GM18519 (cell line): ENCODE data around the gene FBXW2.
A peak's percentile ranks its signal among the peaks of the same experiment; 100 is the strongest.

Source experiments
- ATAC-seq: cut with Tn5 transposase; IDR thresholded peaks from one replicate; pipeline ENCODE4 v1.9.1; 2021; ENCODE audit warnings: mild to moderate bottlenecking, moderate library complexity; ENCODE audit not compliant: unreplicated experiment, low FRiP score

The FBXW2 gene

DNA sequence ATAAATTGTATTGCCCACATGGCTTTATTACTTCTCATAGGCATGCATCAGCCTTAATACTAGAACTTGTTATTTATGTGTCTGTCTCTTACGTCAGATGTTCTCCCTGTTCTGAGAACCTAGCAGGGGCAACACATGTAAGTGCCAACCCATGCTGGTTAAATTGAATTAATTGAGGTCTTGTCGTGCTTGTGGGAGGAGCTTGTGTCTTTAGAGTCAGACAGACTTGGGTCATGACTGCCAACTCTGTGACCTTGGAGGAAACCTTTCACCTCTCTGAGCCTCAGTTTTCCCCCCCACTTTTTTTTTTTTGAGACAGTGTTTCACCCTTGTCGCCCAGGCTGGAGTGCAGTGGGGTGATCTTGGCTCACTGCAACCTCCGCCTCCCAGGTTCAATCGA, 76.7 kb downstream of the FBXW2 start:
- ATAC-seq, result no peak

- ATAC-seq, result no peak
These were observed 77.8 kb downstream of the FBXW2 start for GRCh38 chr9:120715389-120715924.

DNA sequence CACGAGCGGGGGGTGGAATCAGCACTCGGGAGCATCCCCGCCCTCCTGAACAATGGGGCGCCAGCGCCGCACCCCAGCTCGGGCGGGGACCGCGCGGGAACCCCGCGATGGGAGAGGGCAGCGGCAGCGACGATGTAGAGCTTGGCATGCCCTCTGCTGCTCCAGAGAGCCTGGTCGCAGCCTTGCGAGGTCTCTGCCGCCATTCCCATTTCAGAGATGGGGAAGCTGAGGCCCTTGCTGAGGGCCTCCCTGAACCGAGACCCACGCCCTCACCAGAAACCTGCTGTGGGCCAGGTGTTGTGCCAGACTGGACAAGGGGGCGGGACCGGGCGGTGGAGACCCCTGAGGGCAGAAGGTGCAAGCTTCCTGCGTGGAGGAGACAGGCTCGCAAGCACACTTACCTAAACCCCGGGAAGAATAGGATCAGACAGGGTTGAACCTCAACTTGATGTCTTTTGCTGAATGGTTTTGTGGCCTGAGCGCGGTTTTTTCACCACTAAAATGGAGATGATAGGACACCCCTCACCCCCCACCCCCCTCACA, 78.3 kb downstream of the FBXW2 start:
- peak; percentile 23 for ATAC-seq

DNA sequence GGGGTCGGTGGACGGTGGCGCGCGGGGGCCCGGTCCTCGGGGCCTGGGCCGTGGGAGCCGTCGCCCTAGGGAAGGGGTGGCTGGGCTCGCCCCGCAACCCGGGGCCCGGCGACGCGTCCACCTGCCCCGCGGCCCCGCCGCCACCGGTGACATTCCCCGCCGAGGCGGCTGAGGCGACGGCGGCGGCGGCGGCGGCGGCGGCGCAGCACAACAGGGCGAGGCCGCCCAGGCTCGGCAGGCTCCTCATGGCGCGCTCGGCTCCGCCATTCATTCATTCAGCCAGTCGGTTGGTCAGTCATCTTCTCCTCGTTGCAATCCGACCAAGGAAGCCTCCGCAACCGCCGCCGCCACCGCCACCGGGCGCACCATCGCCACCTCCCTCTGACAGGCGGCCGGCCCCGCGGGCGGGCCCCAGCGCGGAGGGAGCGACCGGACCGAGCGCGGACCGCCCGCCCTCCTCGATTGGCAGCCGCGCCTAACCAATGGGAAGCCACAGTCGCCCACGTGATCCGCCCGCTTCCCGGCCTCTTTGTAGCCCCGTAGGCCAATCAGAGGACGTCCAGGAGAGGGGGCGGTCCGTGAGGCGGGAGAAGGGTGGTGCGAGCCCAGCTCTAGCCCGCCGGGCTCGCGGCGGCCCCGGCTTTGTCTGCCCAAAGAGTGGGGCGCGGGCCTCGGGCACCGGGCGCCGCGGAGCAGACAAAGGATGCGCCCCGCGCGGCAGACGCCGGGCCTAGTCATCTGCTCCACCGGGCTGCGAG, 78.9 kb downstream of the FBXW2 start, which contains the start of gene MEGF9:
MEGF9 (minus strand) TSS at position 383 of the 758 bp plus-strand sequence; CDS start at position 271, 112 bp downstream.
- peak; percentile 80 for ATAC-seq

DNA sequence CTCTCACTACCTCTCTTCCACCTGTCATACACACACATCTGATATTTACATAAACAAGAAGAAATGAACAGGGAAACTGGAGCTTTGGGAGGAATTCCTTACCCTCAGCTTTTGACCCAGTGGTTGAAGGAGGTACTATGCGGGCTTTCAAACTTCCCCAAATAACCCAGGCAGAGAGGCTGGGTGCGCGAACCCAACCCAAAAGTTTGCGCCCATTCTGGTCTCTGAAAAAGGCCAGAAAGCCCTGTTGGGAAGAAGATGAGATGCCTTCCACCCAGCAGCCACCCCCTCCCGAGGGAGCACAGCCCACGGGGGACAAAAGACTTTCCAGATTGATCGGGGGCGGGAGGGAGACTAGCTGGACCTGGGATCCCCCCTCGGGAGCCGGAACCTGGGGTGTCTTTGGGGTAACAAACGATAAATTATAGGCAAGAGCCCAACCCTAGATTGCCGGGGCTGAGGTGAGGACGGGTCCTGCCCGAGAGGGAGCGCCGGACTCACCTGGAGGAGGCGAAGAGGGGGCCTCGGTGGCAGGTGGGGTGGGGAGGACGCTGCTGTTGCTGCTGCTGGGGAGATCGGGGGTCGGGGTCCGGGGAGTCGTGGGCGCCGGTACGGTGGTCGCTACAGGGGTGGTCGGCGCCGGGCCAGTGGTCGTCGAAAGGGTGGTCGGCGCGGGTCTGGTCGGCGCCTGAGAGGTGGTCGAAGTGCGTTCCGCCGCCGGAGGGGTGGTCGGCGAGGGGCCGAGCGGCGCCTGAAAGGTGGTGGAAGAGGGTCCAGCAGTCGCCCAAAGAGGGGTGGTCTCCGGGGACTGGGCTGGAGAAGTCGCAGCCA, 79.7 kb downstream of the FBXW2 start:
- no peak for ATAC-seq

- ATAC-seq, result no peak
These were observed 80.6 kb downstream of the FBXW2 start for GRCh38 chr9:120712539-120713031.

- ATAC-seq, result no peak
These were observed 81.2 kb downstream of the FBXW2 start for GRCh38 chr9:120711841-120712538.

DNA sequence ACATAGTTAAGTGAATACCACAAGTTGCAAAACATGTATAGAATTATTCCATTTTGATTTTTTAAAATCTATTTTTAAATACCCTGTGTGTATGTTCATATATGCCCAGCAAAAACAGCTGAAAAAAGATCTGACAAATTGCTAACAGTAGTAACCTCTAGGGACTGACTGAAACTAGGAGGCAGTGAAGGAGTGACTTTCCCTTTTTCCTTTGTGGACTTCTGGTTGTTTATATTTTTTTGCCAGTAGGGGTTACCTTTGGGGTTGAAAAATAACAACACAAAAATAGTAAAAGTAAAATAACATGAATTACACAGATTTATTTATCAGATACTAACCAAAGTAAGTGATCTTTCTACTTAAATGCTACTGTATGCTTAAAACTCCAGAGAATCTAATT, 81.9 kb downstream of the FBXW2 start:
- no peak for ATAC-seq

GRCh38 chr9:120710110-120710981, 82.9 kb downstream of the FBXW2 start:
- no peak for ATAC-seq

DNA sequence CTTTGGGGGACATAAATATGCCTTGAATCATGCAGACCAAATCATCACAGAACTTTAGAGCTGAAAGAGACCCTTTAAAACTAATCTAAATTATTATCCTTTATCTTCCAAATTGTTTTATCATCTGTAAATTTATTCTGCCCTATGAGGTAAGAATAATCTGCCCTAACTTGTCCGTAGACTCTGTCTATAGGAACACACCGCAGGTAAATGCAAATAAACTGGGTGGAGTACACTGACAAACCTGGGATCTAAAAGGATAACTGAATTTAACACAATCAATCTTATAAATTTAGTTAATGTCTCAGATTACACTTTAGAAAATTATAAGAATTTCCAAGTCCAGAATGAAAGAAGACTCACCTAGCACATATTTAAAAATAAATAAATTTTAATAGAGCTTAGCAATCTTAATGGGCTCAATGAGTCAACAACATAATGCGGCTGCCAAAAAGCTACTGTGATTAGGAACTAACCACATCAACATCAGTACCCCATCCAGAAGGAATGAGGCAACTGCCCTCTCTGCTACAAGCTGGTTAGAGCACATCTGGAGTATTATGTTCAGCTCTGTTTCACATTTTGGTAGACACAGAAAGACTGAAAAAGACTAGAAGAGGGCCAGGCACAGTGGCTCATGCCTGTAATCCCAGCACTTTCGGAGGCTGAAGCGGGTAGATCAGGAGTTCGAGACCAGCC, 84.5 kb downstream of the FBXW2 start:
- ATAC-seq, result no peak

DNA sequence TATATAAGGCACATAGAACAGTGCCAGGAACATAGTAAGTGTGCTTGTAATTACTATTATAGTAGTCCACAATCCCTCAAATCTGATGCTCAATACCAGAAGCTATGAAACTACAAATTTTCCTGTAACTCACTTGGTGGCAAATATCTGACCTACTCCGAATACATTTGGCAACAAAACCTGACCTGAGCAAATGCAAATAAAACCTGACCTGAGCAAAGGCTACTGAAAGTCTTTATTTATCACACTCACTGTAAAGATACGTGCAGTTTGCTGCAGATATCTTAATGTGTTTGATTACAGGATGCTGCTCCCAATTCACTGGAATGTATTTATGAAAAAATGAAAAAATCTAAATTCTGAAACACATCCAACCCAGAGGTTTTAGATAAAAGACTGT, 86.0 kb downstream of the FBXW2 start:
- no peak for ATAC-seq
